HEK293 (cell line): ENCODE measurements around the gene GID4.

Experiments used
- CTCF ChIA-PET: fragments of 350-600 bp; formaldehyde crosslinking; extraction: SDS; loops from one replicate; lab custom pipeline; 2021; ENCODE audit warnings: antibody characterized with exemption; lab: Yijun Ruan, JAX
- POLR2A ChIA-PET: fragments of 300-600 bp; formaldehyde crosslinking; extraction: SDS; loops from one replicate; lab custom pipeline; 2020; ENCODE audit warnings: antibody characterized with exemption, inconsistent platforms; lab: Yijun Ruan, JAX
- H3K27ac ChIP-seq: fragments of 200-500 bp; sonication (Bioruptor generic); 2 replicates; pipeline ENCODE4 v1.5.1; 2014; ENCODE audit warnings: low read depth, low read length, control low read depth, inconsistent platforms; ENCODE audit errors: extremely low read depth
- H3K36me3 ChIP-seq, 2 experiments: fragments of 200-500 bp in 1 of 2; sonication (Bioruptor generic) in 1 of 2; 1 replicate in 1 of 2; 2 replicates in 1 of 2; pipeline ENCODE4 v1.5.1; 2014 to 2017; ENCODE audit warnings: inconsistent platforms in 2 of 2, low read length in 2 of 2; ENCODE audit not compliant: control insufficient read depth in 2 of 2, insufficient read depth in 1 of 2
- H3K4me1 ChIP-seq: fragments of 200-500 bp; sonication (Bioruptor generic); 2 replicates; pipeline ENCODE4 v1.5.1; 2014; ENCODE audit warnings: mild to moderate bottlenecking, low read length, inconsistent platforms; ENCODE audit not compliant: control insufficient read depth, insufficient read depth
- H3K4me3 ChIP-seq: 2 replicates; pipeline ENCODE4 v1.5.1; 2011; ENCODE audit warnings: low read depth, mild to moderate bottlenecking, control low read depth, low read length, moderate library complexity
- H3K9me3 ChIP-seq: fragments of 200-500 bp; sonication (Bioruptor generic); 2 replicates; pipeline ENCODE4 v1.5.1; 2014; ENCODE audit warnings: low read depth, low read length, inconsistent platforms; ENCODE audit not compliant: control insufficient read depth, insufficient read depth
- FEZF1 ChIP-seq: fragments of 450-650 bp; formaldehyde crosslinking; IDR thresholded peaks from 2 replicates; pipeline ENCODE4 v1.5.1; 2016; ENCODE audit warnings: missing biosample characterization, missing genetic modification characterization
- HOXD13 ChIP-seq: sonication (generic); formaldehyde crosslinking; IDR thresholded peaks from 2 replicates; pipeline ENCODE4 v1.8.0; 2022; ENCODE audit warnings: missing genetic modification reagents, borderline replicate concordance
- KLF7 ChIP-seq: fragments of 450-650 bp; formaldehyde crosslinking; IDR thresholded peaks from 2 replicates; pipeline ENCODE4 v1.5.1; 2016; ENCODE audit warnings: missing biosample characterization, missing genetic modification characterization, borderline replicate concordance
- MYNN ChIP-seq: fragments of 450-650 bp; formaldehyde crosslinking; IDR thresholded peaks from 2 replicates; pipeline ENCODE4 v1.5.1; 2016; ENCODE audit warnings: missing biosample characterization, missing genetic modification characterization, borderline replicate concordance
- SALL2 ChIP-seq: fragments of 450-650 bp; formaldehyde crosslinking; IDR thresholded peaks from 2 replicates; pipeline ENCODE4 v1.5.0; 2017; ENCODE audit warnings: missing biosample characterization, mild to moderate bottlenecking, missing genetic modification characterization, borderline replicate concordance
- ZBTB48 ChIP-seq: fragments of 450-650 bp; formaldehyde crosslinking; IDR thresholded peaks from 2 replicates; pipeline ENCODE4 v1.5.1; 2016; ENCODE audit warnings: missing biosample characterization, missing genetic modification characterization
- ZEB2 ChIP-seq: fragments of 450-650 bp; formaldehyde crosslinking; IDR thresholded peaks from 2 replicates; pipeline ENCODE4 v1.5.1; 2016; ENCODE audit warnings: missing biosample characterization, missing genetic modification characterization
- ZNF169 ChIP-seq: fragments of 450-650 bp; formaldehyde crosslinking; IDR thresholded peaks from 2 replicates; pipeline ENCODE4 v1.5.1; 2016; ENCODE audit warnings: missing biosample characterization, missing genetic modification characterization
- ZNF248 ChIP-seq: fragments of 450-650 bp; formaldehyde crosslinking; IDR thresholded peaks from 2 replicates; pipeline ENCODE4 v1.5.1; 2017; ENCODE audit warnings: missing biosample characterization, missing genetic modification characterization
- ZNF37A ChIP-seq: fragments of 450-650 bp; IDR thresholded peaks from 2 replicates; pipeline ENCODE4 v1.5.1; 2018; ENCODE audit warnings: missing biosample characterization, missing genetic modification characterization
- ZNF391 ChIP-seq: fragments of 450-650 bp; formaldehyde crosslinking; IDR thresholded peaks from 2 replicates; pipeline ENCODE4 v1.5.1; 2016; ENCODE audit warnings: low read depth, missing biosample characterization, missing genetic modification characterization, borderline replicate concordance
- ZNF416 ChIP-seq: fragments of 450-650 bp; formaldehyde crosslinking; IDR thresholded peaks from 2 replicates; pipeline ENCODE4 v1.5.1; 2016; ENCODE audit warnings: missing biosample characterization, missing genetic modification characterization
- ZNF473 ChIP-seq: fragments of 450-650 bp; formaldehyde crosslinking; IDR thresholded peaks from 2 replicates; pipeline ENCODE4 v1.5.1; 2017; ENCODE audit warnings: missing biosample characterization, missing genetic modification characterization
- ZNF529 ChIP-seq: fragments of 450-650 bp; formaldehyde crosslinking; IDR thresholded peaks from 2 replicates; pipeline ENCODE4 v1.5.1; 2017; ENCODE audit warnings: missing genetic modification characterization, missing biosample characterization; ENCODE audit not compliant: insufficient replicate concordance
- ZNF548 ChIP-seq: fragments of 450-650 bp; formaldehyde crosslinking; IDR thresholded peaks from 2 replicates; pipeline ENCODE4 v1.5.1; 2016; ENCODE audit warnings: missing biosample characterization, missing genetic modification characterization
- ZNF560 ChIP-seq: fragments of 450-650 bp; formaldehyde crosslinking; IDR thresholded peaks from 2 replicates; pipeline ENCODE4 v1.5.1; 2017; ENCODE audit warnings: missing biosample characterization, missing genetic modification characterization, borderline replicate concordance
- ZNF600 ChIP-seq: fragments of 450-650 bp; formaldehyde crosslinking; IDR thresholded peaks from 2 replicates; pipeline ENCODE4 v1.5.1; 2016; ENCODE audit warnings: missing biosample characterization, missing genetic modification characterization
- ZNF621 ChIP-seq: fragments of 450-650 bp; formaldehyde crosslinking; IDR thresholded peaks from 2 replicates; pipeline ENCODE4 v1.5.1; 2017; ENCODE audit warnings: missing biosample characterization, missing genetic modification characterization
- ZNF707 ChIP-seq: fragments of 450-650 bp; formaldehyde crosslinking; IDR thresholded peaks from 2 replicates; pipeline ENCODE4 v1.5.1; 2016; ENCODE audit warnings: missing biosample characterization, missing genetic modification characterization
- ZNF776 ChIP-seq: fragments of 450-650 bp; formaldehyde crosslinking; IDR thresholded peaks from 2 replicates; pipeline ENCODE4 v1.5.0; 2017; ENCODE audit warnings: missing biosample characterization, missing genetic modification characterization, borderline replicate concordance
- ZNF777 ChIP-seq: fragments of 450-650 bp; formaldehyde crosslinking; IDR thresholded peaks from 2 replicates; pipeline ENCODE4 v1.5.1; 2017; ENCODE audit warnings: missing biosample characterization, missing genetic modification characterization, borderline replicate concordance
- ZSCAN16 ChIP-seq: fragments of 450-650 bp; formaldehyde crosslinking; IDR thresholded peaks from 2 replicates; pipeline ENCODE4 v1.5.1; 2016; ENCODE audit warnings: missing biosample characterization, missing genetic modification characterization
- TF ChIP-seq, protein P1 (sequence below): fragments of 450-650 bp; formaldehyde crosslinking; IDR thresholded peaks from 2 replicates; pipeline ENCODE4 v1.5.1; 2016; ENCODE audit warnings: missing biosample characterization, missing genetic modification characterization
- TF ChIP-seq, protein P2 (sequence below): fragments of 450-650 bp; formaldehyde crosslinking; IDR thresholded peaks from 2 replicates; pipeline ENCODE4 v1.5.1; 2017; ENCODE audit warnings: missing biosample characterization, mild to moderate bottlenecking, missing genetic modification characterization, moderate library complexity
- TF ChIP-seq, protein P3 (sequence below): fragments of 450-650 bp; formaldehyde crosslinking; IDR thresholded peaks from 2 replicates; pipeline ENCODE4 v1.5.1; 2017; ENCODE audit warnings: missing biosample characterization, missing genetic modification characterization
- TF ChIP-seq, protein P4 (sequence below): fragments of 450-650 bp; formaldehyde crosslinking; IDR thresholded peaks from 2 replicates; pipeline ENCODE4 v1.5.1; 2017; ENCODE audit warnings: missing biosample characterization, missing genetic modification characterization
- TF ChIP-seq, protein P5 (sequence below): fragments of 450-650 bp; formaldehyde crosslinking; IDR thresholded peaks from 2 replicates; pipeline ENCODE4 v1.5.1; 2016; ENCODE audit warnings: missing biosample characterization, missing genetic modification characterization

The GID4 gene

DNA sequence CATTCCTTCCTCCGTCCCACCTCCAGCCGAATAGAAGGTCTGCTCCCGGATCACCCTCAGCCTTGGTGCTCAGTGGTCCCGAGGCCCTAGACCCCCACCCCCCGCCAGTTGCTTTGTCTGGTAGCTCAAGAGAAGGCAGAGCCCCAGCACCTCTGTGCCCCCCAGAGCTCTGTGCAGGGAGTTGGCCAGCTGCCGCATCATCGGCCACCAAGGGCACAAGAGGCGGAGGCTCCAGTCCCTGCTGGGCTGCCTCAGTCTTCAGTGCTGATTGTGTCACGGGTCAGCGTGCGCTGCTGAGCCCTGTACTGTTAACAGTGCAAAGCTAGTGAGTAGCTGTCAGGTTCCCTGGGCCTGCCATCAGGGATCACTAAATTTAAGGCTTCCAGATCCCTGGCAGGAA lies 26.3 kb downstream of the GID4 start:
- Histone ChIP-seq H3K4me1 (no peaks in the 10 kb centered on the region), H3K9me3 (no peaks in the 10 kb centered on the region), H3K36me3 (peaks cover 21 to 65% of the 10 kb centered on the region in 2 experiments), H3K27ac (no peak overlapping the region), H3K4me3 (no peak overlapping the region)
- ChIA-PET CTCF (interaction anchor here (0.6 to 0.7 kb wide), 2 partner anchors 24 to 252 kb away, joined by 3 read pairs; no protein-coding TSS in a partner anchor), POLR2A (interaction anchor here (0.6 kb wide), 2 partner anchors 288 to 819 kb away, joined by 3 read pairs; no protein-coding TSS in a partner anchor)
- no peak for TF ChIP-seq SALL2 (tag by site-specific recombination)

DNA sequence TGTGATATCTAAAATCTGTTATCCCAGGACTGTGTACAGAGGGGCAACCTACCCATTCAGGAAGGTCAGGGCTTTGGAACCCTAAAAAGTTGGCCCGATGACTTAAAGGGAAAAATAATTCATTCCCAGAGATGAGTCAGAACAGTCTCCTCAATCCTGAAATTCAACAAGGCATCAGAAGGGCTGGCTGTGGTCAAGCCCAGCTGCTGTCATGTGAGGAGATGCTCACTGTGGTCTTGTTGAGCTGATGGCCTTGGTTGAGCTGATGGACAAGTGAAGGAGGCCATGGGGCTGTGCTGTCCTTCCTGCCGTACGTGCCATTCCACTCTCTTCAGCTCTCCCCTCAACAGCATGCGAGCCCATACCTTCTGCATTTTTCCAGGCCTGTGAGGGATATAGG lies 27.7 kb downstream of the GID4 start:
- H3K9me3 ChIP-seq: no peaks in the 10 kb centered on the region
- TF ChIP-seq ZNF529 (no peak), ZBTB48 (tag by site-specific recombination) (no peak), ZNF777 (tag by site-specific recombination) (no peak), ZNF37A (tag by site-specific recombination) (no peak), ZNF621 (tag by site-specific recombination) (no peak), ZSCAN16 (no peak), ZNF248 (no peak), KLF7 (no peak), HOXD13 (no peak), ZNF707 (tag by site-specific recombination) (no peak), FEZF1 (no peak), ZNF391 (tag by site-specific recombination) (no peak), ZNF416 (tag by site-specific recombination) (no peak), ZNF473 (tag by site-specific recombination) (no peak), ZNF169 (tag by site-specific recombination) (no peak)
- TF ChIP-seq, protein P1, sequence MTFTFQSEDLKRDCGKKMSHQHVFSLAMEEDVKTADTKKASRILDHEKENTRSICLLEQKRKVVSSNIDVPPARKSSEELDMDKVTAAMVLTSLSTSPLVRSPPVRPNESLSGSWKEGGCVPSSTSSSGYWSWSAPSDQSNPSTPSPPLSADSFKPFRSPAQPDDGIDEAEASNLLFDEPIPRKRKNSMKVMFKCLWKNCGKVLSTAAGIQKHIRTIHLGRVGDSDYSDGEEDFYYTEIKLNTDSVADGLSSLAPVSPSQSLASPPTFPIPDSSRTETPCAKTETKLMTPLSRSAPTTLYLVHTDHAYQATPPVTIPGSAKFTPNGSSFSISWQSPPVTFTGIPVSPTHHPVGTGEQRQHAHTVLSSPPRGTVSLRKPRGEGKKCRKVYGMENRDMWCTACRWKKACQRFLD (tag by site-specific recombination): no peak
- TF ChIP-seq, protein P2, sequence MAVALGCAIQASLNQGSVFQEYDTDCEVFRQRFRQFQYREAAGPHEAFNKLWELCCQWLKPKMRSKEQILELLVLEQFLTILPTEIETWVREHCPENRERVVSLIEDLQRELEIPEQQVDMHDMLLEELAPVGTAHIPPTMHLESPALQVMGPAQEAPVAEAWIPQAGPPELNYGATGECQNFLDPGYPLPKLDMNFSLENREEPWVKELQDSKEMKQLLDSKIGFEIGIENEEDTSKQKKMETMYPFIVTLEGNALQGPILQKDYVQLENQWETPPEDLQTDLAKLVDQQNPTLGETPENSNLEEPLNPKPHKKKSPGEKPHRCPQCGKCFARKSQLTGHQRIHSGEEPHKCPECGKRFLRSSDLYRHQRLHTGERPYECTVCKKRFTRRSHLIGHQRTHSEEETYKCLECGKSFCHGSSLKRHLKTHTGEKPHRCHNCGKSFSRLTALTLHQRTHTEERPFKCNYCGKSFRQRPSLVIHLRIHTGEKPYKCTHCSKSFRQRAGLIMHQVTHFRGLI: no peak
- TF ChIP-seq, all 188 proteins: peak for 0
- Histone ChIP-seq H3K4me1 (peaks cover 2% of the 10 kb centered on the region; the same call in 1 of the 2 replicates), H3K27ac (no peak overlapping the region), H3K36me3 (peaks cover 19 to 53% of the 10 kb centered on the region in 2 experiments), H3K4me3 (no peak overlapping the region)
- POLR2A ChIA-PET: no interaction called here
- CTCF ChIA-PET: no interaction called here

DNA sequence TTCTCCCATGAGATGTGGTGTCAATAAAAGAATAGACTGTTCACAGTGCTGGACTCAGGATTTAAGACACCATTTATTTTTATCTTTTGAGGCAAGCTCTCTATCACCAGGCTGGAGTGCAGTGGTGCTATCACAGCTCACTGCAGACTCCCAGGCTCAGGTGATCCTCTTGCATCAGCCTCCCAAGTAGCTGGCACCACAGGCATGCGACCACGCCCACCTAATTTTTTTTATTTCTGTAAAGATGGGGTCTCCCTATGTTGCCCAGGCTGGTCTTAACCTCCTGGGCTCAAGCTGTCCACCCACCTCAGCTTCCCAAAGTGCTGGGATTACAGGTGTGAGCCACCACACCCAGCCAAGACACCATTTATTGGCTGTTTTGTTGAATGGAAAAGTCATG lies 29.9 kb downstream of the GID4 start:
- Histone ChIP-seq H3K27ac (no peak overlapping the region), H3K4me3 (no peak overlapping the region), H3K9me3 (no peaks in the 10 kb centered on the region), H3K36me3 (peaks cover 2 to 34% of the 10 kb centered on the region in 2 experiments), H3K4me1 (peaks cover 2% of the 10 kb centered on the region; the same call in 1 of the 2 replicates)
- ChIA-PET POLR2A (no interaction called here), CTCF (interaction anchor here (0.6 to 1.3 kb wide), 3 partner anchors 24 to 140 kb away, joined by 3 read pairs; no protein-coding TSS in a partner anchor)
- TF ChIP-seq, protein P3, sequence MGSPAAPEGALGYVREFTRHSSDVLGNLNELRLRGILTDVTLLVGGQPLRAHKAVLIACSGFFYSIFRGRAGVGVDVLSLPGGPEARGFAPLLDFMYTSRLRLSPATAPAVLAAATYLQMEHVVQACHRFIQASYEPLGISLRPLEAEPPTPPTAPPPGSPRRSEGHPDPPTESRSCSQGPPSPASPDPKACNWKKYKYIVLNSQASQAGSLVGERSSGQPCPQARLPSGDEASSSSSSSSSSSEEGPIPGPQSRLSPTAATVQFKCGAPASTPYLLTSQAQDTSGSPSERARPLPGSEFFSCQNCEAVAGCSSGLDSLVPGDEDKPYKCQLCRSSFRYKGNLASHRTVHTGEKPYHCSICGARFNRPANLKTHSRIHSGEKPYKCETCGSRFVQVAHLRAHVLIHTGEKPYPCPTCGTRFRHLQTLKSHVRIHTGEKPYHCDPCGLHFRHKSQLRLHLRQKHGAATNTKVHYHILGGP (tag by site-specific recombination): no peak
- TF ChIP-seq, protein P4, sequence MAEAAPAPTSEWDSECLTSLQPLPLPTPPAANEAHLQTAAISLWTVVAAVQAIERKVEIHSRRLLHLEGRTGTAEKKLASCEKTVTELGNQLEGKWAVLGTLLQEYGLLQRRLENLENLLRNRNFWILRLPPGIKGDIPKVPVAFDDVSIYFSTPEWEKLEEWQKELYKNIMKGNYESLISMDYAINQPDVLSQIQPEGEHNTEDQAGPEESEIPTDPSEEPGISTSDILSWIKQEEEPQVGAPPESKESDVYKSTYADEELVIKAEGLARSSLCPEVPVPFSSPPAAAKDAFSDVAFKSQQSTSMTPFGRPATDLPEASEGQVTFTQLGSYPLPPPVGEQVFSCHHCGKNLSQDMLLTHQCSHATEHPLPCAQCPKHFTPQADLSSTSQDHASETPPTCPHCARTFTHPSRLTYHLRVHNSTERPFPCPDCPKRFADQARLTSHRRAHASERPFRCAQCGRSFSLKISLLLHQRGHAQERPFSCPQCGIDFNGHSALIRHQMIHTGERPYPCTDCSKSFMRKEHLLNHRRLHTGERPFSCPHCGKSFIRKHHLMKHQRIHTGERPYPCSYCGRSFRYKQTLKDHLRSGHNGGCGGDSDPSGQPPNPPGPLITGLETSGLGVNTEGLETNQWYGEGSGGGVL (tag by site-specific recombination): no peak
- peak; percentile 78 for TF ChIP-seq KLF7
- TF ChIP-seq, protein P5, sequence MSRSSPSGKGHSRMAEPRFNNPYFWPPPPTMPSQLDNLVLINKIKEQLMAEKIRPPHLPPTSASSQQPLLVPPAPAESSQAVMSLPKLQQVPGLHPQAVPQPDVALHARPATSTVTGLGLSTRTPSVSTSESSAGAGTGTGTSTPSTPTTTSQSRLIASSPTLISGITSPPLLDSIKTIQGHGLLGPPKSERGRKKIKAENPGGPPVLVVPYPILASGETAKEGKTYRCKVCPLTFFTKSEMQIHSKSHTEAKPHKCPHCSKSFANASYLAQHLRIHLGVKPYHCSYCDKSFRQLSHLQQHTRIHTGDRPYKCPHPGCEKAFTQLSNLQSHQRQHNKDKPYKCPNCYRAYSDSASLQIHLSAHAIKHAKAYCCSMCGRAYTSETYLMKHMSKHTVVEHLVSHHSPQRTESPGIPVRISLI (tag by site-specific recombination): no peak
- TF ChIP-seq ZNF473 (tag by site-specific recombination): no peak
- no peak for TF ChIP-seq ZNF776
- TF ChIP-seq ZNF600 (tag by site-specific recombination): no peak
- TF ChIP-seq ZNF548: no peak
- no peak for TF ChIP-seq MYNN
- no peak for TF ChIP-seq ZEB2
- no peak for TF ChIP-seq ZNF560 (tag by site-specific recombination)
